Trophoblast cell (in vitro differentiated cells and primary cell): Measurements from ENCODE around the gene KCNK18.

Experiments
- DNase-seq, 2 donors: peaks; one replicate each; pipeline ENCODE4 v3.0.0-alpha.2; 2016
- H2AFZ ChIP-seq: 2 replicates; pipeline ENCODE4 v1.6.1; 2013; ENCODE audit warnings: low read length, moderate library complexity, mild to moderate bottlenecking; ENCODE audit not compliant: insufficient read depth, poor library complexity
- H2AK5ac ChIP-seq: 2 replicates; pipeline ENCODE4 v1.6.1; 2013; ENCODE audit warnings: mild to moderate bottlenecking, low read length
- H2BK120ac ChIP-seq: 2 replicates; pipeline ENCODE4 v1.6.1; 2013; ENCODE audit warnings: low read length, mild to moderate bottlenecking, moderate library complexity; ENCODE audit not compliant: insufficient read depth, poor library complexity
- H2BK12ac ChIP-seq: 2 replicates; pipeline ENCODE4 v1.6.1; 2013; ENCODE audit warnings: mild to moderate bottlenecking, low read length, moderate library complexity
- H2BK5ac ChIP-seq: 2 replicates; pipeline ENCODE4 v1.6.1; 2013; ENCODE audit warnings: low read length, low read depth, moderate library complexity, mild to moderate bottlenecking; ENCODE audit not compliant: poor library complexity
- H3K14ac ChIP-seq: 2 replicates; pipeline ENCODE4 v1.6.1; 2013; ENCODE audit warnings: mild to moderate bottlenecking, low read length
- H3K18ac ChIP-seq: 2 replicates; pipeline ENCODE4 v1.6.1; 2013; ENCODE audit warnings: mild to moderate bottlenecking, low read length
- H3K23ac ChIP-seq: 2 replicates; pipeline ENCODE4 v1.6.1; 2013; ENCODE audit warnings: low read length
- H3K27ac ChIP-seq: 2 replicates; pipeline ENCODE4 v1.5.1; 2013; ENCODE audit warnings: low read depth, mild to moderate bottlenecking, inconsistent platforms, low read length, moderate library complexity
- H3K27me3 ChIP-seq: 2 replicates; pipeline ENCODE4 v1.6.1; 2013; ENCODE audit warnings: inconsistent platforms, mild to moderate bottlenecking, low read length, moderate library complexity; ENCODE audit not compliant: insufficient read depth
- H3K36me3 ChIP-seq, 2 experiments: 1 replicate in 1 of 2; 2 replicates in 1 of 2; pipeline ENCODE4 v1.6.1; 2013; ENCODE audit warnings: low read length in 2 of 2, mild to moderate bottlenecking in 2 of 2, moderate library complexity in 1 of 2; ENCODE audit not compliant: insufficient read depth in 2 of 2, control insufficient read depth in 1 of 2
- H3K4ac ChIP-seq: 2 replicates; pipeline ENCODE4 v1.6.1; 2013; ENCODE audit warnings: low read depth, mild to moderate bottlenecking, low read length, moderate library complexity
- H3K4me1 ChIP-seq, 2 experiments: 1 replicate in 1 of 2; 2 replicates in 1 of 2; pipeline ENCODE4 v1.6.1; 2013; ENCODE audit warnings: low read length in 2 of 2, mild to moderate bottlenecking in 2 of 2, moderate library complexity in 1 of 2; ENCODE audit not compliant: insufficient read depth in 2 of 2, control insufficient read depth in 1 of 2
- H3K4me2 ChIP-seq: 2 replicates; pipeline ENCODE4 v1.6.1; 2013; ENCODE audit warnings: inconsistent platforms, mild to moderate bottlenecking, low read length, moderate library complexity
- H3K4me3 ChIP-seq: 2 replicates; pipeline ENCODE4 v1.5.1; 2013; ENCODE audit warnings: mild to moderate bottlenecking, low read depth, low read length, inconsistent platforms
- H3K79me1 ChIP-seq: one replicate; pipeline ENCODE4 v1.6.1; 2013; ENCODE audit warnings: low read length
- H3K79me2 ChIP-seq: 2 replicates; pipeline ENCODE4 v1.6.1; 2013; ENCODE audit warnings: low read length, mild to moderate bottlenecking; ENCODE audit not compliant: control insufficient read depth, insufficient read depth, poor library complexity
- H3K9ac ChIP-seq: 2 replicates; pipeline ENCODE4 v1.6.1; 2013; ENCODE audit warnings: mild to moderate bottlenecking, low read length
- H3K9me3 ChIP-seq: 2 replicates; pipeline ENCODE4 v1.6.1; 2013; ENCODE audit warnings: low read depth, mild to moderate bottlenecking, control low read depth, inconsistent platforms, low read length; ENCODE audit not compliant: insufficient read depth
- H4K12ac ChIP-seq: 2 replicates; pipeline ENCODE4 v1.6.1; 2013; ENCODE audit warnings: low read depth, mild to moderate bottlenecking, low read length, moderate library complexity
- H4K8ac ChIP-seq: 2 replicates; pipeline ENCODE4 v1.6.1; 2013; ENCODE audit warnings: low read depth, mild to moderate bottlenecking, low read length, moderate library complexity
- H4K91ac ChIP-seq: one replicate; pipeline ENCODE4 v1.6.1; 2013; ENCODE audit warnings: low read depth, mild to moderate bottlenecking, low read length, moderate library complexity
- WGBS: extraction: QIAGEN DNeasy Blood & Tissue Kit; methylation state at CpG from one replicate; pipeline ENCODE4 v1.1.7; 2013; ENCODE audit warnings: missing lambda C conversion rate; ENCODE audit not compliant: insufficient read length, insufficient coverage; ENCODE audit errors: extremely low coverage; 5-methylcytosine and 5-hydroxymethylcytosine counted together

KCNK18 gene

DNA sequence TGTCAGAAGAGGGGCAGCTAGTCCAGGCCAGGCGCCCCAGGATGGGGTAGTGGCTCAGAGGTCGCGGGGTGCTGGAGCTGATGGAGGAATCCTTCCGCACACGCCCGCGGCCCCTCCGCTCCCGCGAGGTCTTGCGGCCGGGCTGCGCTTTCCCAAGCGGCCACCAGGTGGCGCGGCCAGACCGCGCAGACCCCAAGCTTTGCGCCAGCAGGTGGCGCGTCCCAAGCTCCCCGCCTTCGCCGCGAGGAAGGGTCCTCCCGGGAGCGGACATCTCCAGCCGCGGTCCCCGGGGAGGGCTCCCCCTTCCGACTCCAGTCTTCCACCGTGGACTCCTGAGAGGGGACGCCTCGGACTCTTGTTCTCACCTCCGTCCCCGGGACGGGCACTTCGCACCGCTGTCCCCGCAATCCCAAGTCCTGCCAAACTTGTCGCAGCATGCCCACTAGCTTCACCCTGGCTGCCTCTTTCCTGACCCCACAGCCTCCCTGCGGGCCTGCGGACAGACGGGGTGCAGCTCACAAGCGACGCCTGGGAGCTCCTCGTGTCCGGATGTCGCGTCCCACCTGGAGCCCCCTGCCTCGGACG, 19.4 kb downstream of the KCNK18 start:
- Histone ChIP-seq H3K18ac (peak overlapping the region; percentile 51), H3K36me3 (no peaks in the 10 kb centered on the region), H2BK120ac (peak overlapping the region; percentile 4), H3K14ac (peak overlapping the region; percentile 27), H3K4me2 (peak overlapping the region; percentile 97), H4K8ac (peak overlapping the region; percentile 17), H3K79me1 (peaks cover 7% of the 10 kb centered on the region), H4K91ac (peak overlapping the region; percentile 11), H2AFZ (peak overlapping the region; percentile 76), H2BK12ac (peak overlapping the region; percentile 42), H3K4me3 (peak overlapping the region; percentile 56), H3K23ac (no peak overlapping the region), H3K27me3 (peaks cover 5% of the 10 kb centered on the region), H3K9ac (peak overlapping the region; percentile 28), H3K27ac (no peak overlapping the region), H3K79me2 (peaks cover 3% of the 10 kb centered on the region), H2AK5ac (no peak overlapping the region), H3K4me1 (peaks cover 9 to 11% of the 10 kb centered on the region in 2 experiments), H3K4ac (no peak overlapping the region), H4K12ac (peak overlapping the region; percentile 49), H2BK5ac (no peak overlapping the region), H3K9me3 (peaks cover 6% of the 10 kb centered on the region)
- peak; percentile 33 to 79 for DNase-seq
- no CpG with 5 or more reads among the region's 52 CpGs for WGBS

- Histone ChIP-seq H4K8ac (peak overlapping the region; percentile 15), H3K9ac (no peak overlapping the region), H3K9me3 (peaks cover 6% of the 10 kb centered on the region), H4K12ac (peak overlapping the region; percentile 49), H4K91ac (peak overlapping the region; percentile 11), H3K18ac (peak overlapping the region; percentile 51), H3K27me3 (peaks cover 5% of the 10 kb centered on the region), H3K36me3 (no peaks in the 10 kb centered on the region), H3K4ac (no peak overlapping the region), H3K79me2 (peaks cover 3% of the 10 kb centered on the region), H3K4me1 (peaks cover 9 to 11% of the 10 kb centered on the region in 2 experiments), H3K14ac (peak overlapping the region; percentile 27), H3K27ac (no peak overlapping the region), H3K79me1 (peaks cover 7% of the 10 kb centered on the region), H2AFZ (peak overlapping the region; percentile 47), H2AK5ac (no peak overlapping the region), H3K4me2 (peak overlapping the region; percentile 97), H3K4me3 (peak overlapping the region; percentile 56), H2BK120ac (peak overlapping the region; percentile 4), H3K23ac (no peak overlapping the region), H2BK12ac (peak overlapping the region; percentile 42), H2BK5ac (no peak overlapping the region)
- peak in 1 of 2 donors; percentile 6 for DNase-seq
- WGBS = no CpG with 5 or more reads among the region's 22 CpGs
Measured at GRCh38 chr10:117217196-117217761, 20.0 kb downstream of the KCNK18 start.

DNA sequence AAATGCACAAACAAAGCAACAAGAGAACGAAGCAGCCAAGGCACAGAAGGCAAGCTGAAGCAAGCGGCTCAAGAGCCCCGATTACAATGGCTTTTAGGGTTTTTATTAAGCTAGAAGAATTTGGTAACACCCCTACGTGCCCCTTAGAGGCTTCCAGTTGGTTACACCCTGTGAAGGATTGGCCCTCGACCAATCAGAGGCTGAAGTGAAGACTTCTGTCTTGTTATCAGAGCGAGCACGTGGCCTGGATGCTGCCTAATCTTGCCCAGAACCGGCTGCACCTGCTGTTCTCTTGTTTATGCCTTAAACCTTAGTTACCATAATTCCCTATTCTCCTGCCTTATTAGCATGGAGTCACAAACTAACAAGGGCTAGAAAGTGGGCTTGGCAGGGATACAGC, 21.4 kb downstream of the KCNK18 start:
- H3K9ac ChIP-seq = no peak overlapping the region
- no peaks in the 10 kb centered on the region for H3K9me3 ChIP-seq
- no peak overlapping the region for H3K4me2 ChIP-seq
- H3K4ac ChIP-seq = no peak overlapping the region
- no peak overlapping the region for H4K8ac ChIP-seq
- H3K27ac ChIP-seq = no peak overlapping the region
- H2AK5ac ChIP-seq = no peak overlapping the region
- no peak overlapping the region for H3K14ac ChIP-seq
- H3K4me3 ChIP-seq = no peak overlapping the region
- no peak overlapping the region for H2BK12ac ChIP-seq
- no peak overlapping the region for H2AFZ ChIP-seq
- peaks cover 9 to 11% of the 10 kb centered on the region in 2 experiments for H3K4me1 ChIP-seq
- peaks cover 7% of the 10 kb centered on the region for H3K79me1 ChIP-seq
- WGBS = no CpG with 5 or more reads among the region's 8 CpGs
- peaks cover 5% of the 10 kb centered on the region for H3K27me3 ChIP-seq
- H3K23ac ChIP-seq = no peak overlapping the region
- no peak overlapping the region for H2BK5ac ChIP-seq
- H3K18ac ChIP-seq = no peak overlapping the region
- no peaks in the 10 kb centered on the region for H3K36me3 ChIP-seq
- peaks cover 3% of the 10 kb centered on the region for H3K79me2 ChIP-seq
- H2BK120ac ChIP-seq = no peak overlapping the region
- no peak overlapping the region for H4K91ac ChIP-seq
- H4K12ac ChIP-seq = no peak overlapping the region
- no peak for DNase-seq

DNA sequence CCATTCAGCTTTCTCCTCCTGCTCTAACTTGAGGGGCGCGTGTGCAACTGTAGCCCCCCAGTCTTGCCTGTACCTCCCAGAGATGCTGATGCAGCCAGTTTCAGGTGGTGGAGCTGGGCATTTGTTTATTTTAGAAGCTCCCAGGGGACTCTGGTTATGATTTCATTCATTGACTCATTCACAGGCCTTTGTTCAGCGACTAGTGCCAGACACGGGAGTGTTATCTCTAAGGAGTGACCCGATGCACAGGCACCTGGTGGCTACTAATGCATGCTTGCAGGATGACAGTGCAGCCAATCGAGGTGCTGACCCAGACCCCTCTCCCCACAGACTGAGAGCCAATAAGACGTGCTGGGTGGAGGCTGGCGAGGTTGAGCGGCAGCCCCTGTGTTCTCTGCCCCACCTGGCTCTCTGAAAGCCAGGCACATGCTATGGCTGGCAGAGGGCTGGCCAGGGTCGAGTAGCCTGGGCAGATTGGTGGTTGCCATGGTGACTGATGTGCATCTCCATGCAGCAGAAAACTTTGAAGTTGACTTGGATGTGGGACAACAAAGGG, 23.9 kb downstream of the KCNK18 start:
- Histone ChIP-seq H3K18ac (no peak overlapping the region), H3K4me1 (peaks cover 9 to 10% of the 10 kb centered on the region in 2 experiments), H3K4ac (no peak overlapping the region), H3K27me3 (peaks cover 5% of the 10 kb centered on the region), H4K91ac (no peak overlapping the region), H3K79me1 (peaks cover 7% of the 10 kb centered on the region), H2AK5ac (no peak overlapping the region), H3K4me2 (no peak overlapping the region), H3K79me2 (peaks cover 3% of the 10 kb centered on the region), H3K27ac (no peak overlapping the region), H3K14ac (no peak overlapping the region), H3K23ac (no peak overlapping the region), H2AFZ (no peak overlapping the region), H2BK120ac (no peak overlapping the region), H4K8ac (no peak overlapping the region), H2BK5ac (no peak overlapping the region), H3K4me3 (no peak overlapping the region), H2BK12ac (no peak overlapping the region), H3K9ac (no peak overlapping the region), H3K9me3 (no peaks in the 10 kb centered on the region), H4K12ac (no peak overlapping the region), H3K36me3 (no peaks in the 10 kb centered on the region)
- peak in 1 of 2 donors; percentile 5 for DNase-seq
- WGBS = no CpG with 5 or more reads among the region's 10 CpGs
